Large intestine (tissue), 3 donors: Measurements from ENCODE around the gene FRRS1. TPM values are rescaled to one million over a fixed set of nuclear protein-coding genes. Genes with fewer than 3 reads are reported as not detected.

Source experiments
- DNase-seq, 2 donors: peaks; one replicate each; pipeline versions ENCODE4 v3.0.0 to v3.0.0-alpha.2; 2013
- H3K27ac ChIP-seq: one replicate; pipeline ENCODE4 v1.5.1; 2013; ENCODE audit warnings: low read length
- H3K27me3 ChIP-seq: 2 replicates; pipeline ENCODE4 v1.6.1; 2013; ENCODE audit warnings: low read length; ENCODE audit not compliant: control insufficient read depth, insufficient read depth
- H3K36me3 ChIP-seq: 2 replicates; pipeline ENCODE4 v1.6.1; 2013; ENCODE audit warnings: low read length; ENCODE audit not compliant: control insufficient read depth, insufficient read depth
- H3K4me1 ChIP-seq: one replicate; pipeline ENCODE4 v1.6.1; 2013; ENCODE audit warnings: low read length; ENCODE audit not compliant: control insufficient read depth, insufficient read depth
- H3K4me3 ChIP-seq: one replicate; pipeline ENCODE4 v1.5.1; 2013; ENCODE audit warnings: low read length
- H3K9me3 ChIP-seq: one replicate; pipeline ENCODE4 v1.6.1; 2013; ENCODE audit warnings: mild to moderate bottlenecking, low read depth, low read length, moderate library complexity; ENCODE audit not compliant: control insufficient read depth
- whole genome bisulfite sequencing: methylation state at CpG from one replicate; pipeline ENCODE4 v1.1.5; 2013; ENCODE audit warnings: low lambda C conversion rate; ENCODE audit not compliant: insufficient coverage; 5-methylcytosine and 5-hydroxymethylcytosine counted together
- polyA plus RNA-seq: library from polyadenylated mRNA; unstranded; fragments of 120-200 nt; gene quantifications from one replicate; pipeline ENCODE4 v1.2.1, GENCODE V29; 2013

The FRRS1 gene
- polyA plus RNA-seq, 1 donor = 6.2 TPM

DNA sequence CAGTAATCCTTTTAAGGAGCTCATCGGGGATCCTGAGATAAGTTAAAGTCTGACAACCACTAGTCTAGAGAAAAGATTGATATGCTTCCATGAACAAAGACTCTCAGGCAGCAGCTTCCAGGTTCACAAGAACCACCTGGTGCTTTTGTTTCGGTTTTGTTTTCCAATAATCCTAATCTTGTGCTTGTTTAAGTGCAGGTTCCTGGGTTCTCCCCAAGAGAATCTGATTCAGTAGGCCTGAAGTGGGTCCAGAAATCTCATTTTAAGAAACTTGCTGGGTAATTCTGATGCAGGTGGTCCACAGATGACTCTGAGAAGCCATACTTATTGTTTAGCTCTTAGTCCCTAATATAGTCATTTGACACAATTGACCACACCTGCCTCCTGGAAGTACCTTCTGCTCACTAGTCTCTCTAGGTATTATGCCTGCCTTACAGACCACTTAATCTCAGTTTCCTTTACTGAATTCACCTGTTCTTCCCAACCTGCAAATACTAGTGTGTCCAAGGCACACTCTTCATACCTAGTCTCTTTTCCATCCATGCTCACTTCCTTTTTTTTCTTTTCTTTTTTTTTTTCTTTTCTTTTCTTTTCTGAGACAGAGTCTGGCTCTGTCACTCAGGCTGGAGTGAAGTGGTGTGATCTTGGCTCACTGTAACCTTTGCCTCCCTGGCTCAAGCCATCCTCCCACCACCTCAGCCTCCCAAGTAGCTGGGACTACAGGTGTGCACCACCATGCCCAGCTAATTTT, 20.5 kb upstream of the FRRS1 start:
- no peak overlapping the region for H3K4me3 ChIP-seq
- no peak for DNase-seq
- no peaks in the 10 kb centered on the region for H3K9me3 ChIP-seq
- no peaks in the 10 kb centered on the region for H3K4me1 ChIP-seq
- H3K27me3 ChIP-seq = no peaks in the 10 kb centered on the region
- no CpG with 5 or more reads among the region's 2 CpGs for WGBS
- no peak overlapping the region for H3K27ac ChIP-seq
- H3K36me3 ChIP-seq = no peaks in the 10 kb centered on the region

DNA sequence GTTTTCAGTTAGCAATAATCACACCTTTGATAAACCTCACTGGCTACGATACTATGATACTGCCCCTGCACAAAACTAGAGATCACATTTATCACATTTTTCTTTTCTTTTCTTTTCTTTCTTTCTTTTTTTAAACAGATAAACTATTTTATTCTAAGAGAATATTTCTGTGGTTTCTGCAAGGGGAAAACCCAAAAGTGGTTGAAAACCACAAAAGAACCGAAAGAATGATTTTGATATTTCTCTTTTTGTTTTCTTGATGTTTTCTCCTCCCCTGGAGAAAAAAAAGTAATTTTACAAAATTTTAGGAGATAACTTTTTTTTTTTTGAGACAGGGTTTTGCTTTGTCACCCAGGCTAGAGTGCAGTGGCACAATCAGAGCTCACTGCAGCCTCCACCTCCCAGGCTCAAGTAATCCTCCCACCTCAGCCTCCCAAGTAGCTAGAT, 18.4 kb upstream of the FRRS1 start:
- WGBS = 100% methylated on average over 1 of the region's 2 CpGs
- no peaks in the 10 kb centered on the region for H3K9me3 ChIP-seq
- no peak for DNase-seq
- H3K4me1 ChIP-seq = no peaks in the 10 kb centered on the region
- H3K4me3 ChIP-seq = no peak overlapping the region
- H3K27me3 ChIP-seq = peaks cover 2% of the 10 kb centered on the region
- H3K27ac ChIP-seq = no peak overlapping the region
- no peaks in the 10 kb centered on the region for H3K36me3 ChIP-seq

- no peak for DNase-seq
- H3K27me3 ChIP-seq = peaks cover 6% of the 10 kb centered on the region
- no peaks in the 10 kb centered on the region for H3K9me3 ChIP-seq
- no peak overlapping the region for H3K4me3 ChIP-seq
- no CpG with 5 or more reads among the region's 1 CpG for WGBS
- no peaks in the 10 kb centered on the region for H3K36me3 ChIP-seq
- H3K4me1 ChIP-seq = no peaks in the 10 kb centered on the region
- no peak overlapping the region for H3K27ac ChIP-seq
Measured at GRCh38 chr1:99784143-99784542, 17.7 kb upstream of the FRRS1 start.

DNA sequence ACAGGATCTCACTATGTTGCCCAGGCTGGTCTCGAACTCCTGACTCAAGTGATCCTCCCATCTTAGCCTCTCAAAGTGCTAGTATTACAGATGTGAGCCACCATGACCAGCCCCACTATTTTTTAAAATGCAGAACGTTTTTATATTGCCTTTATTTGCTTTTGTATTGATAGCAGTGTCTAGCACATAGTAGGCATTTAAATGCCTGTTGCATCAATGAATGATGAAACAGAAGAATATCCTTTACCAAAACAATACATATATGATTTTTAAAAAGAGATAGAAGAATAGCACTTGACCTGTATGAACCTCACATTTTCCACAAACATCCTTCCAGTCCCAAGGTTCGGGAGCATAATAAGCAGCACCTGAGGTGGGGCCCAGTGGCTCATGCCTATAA, 16.5 kb upstream of the FRRS1 start:
- Histone ChIP-seq H3K36me3 (no peaks in the 10 kb centered on the region), H3K9me3 (no peaks in the 10 kb centered on the region), H3K27ac (no peak overlapping the region), H3K4me1 (no peaks in the 10 kb centered on the region), H3K4me3 (no peak overlapping the region), H3K27me3 (peaks cover 6% of the 10 kb centered on the region)
- DNase-seq = no peak
- WGBS = 82% methylated on average over 3 of the region's 3 CpGs

GRCh38 chr1:99782397-99782796, 16.0 kb upstream of the FRRS1 start:
- H3K4me3 ChIP-seq = no peak overlapping the region
- H3K9me3 ChIP-seq = no peaks in the 10 kb centered on the region
- H3K27ac ChIP-seq = no peak overlapping the region
- DNase-seq = no peak
- no CpG with 5 or more reads among the region's 1 CpG for WGBS
- peaks cover 6% of the 10 kb centered on the region for H3K27me3 ChIP-seq
- H3K4me1 ChIP-seq = no peaks in the 10 kb centered on the region
- H3K36me3 ChIP-seq = no peaks in the 10 kb centered on the region

GRCh38 chr1:99781798-99782197, 15.4 kb upstream of the FRRS1 start:
- DNase-seq = no peak
- no peaks in the 10 kb centered on the region for H3K9me3 ChIP-seq
- H3K27me3 ChIP-seq = peaks cover 6% of the 10 kb centered on the region
- no peak overlapping the region for H3K27ac ChIP-seq
- H3K4me3 ChIP-seq = no peak overlapping the region
- no peaks in the 10 kb centered on the region for H3K4me1 ChIP-seq
- WGBS = no CpG with 5 or more reads among the region's 3 CpGs
- no peaks in the 10 kb centered on the region for H3K36me3 ChIP-seq

GRCh38 chr1:99777752-99778151, 11.3 kb upstream of the FRRS1 start:
- H3K27ac ChIP-seq = no peak overlapping the region
- H3K4me3 ChIP-seq = no peak overlapping the region
- WGBS = 89% methylated on average over 3 of the region's 3 CpGs
- H3K27me3 ChIP-seq = peaks cover 6% of the 10 kb centered on the region
- no peaks in the 10 kb centered on the region for H3K9me3 ChIP-seq
- no peaks in the 10 kb centered on the region for H3K4me1 ChIP-seq
- DNase-seq = no peak
- no peaks in the 10 kb centered on the region for H3K36me3 ChIP-seq

DNA sequence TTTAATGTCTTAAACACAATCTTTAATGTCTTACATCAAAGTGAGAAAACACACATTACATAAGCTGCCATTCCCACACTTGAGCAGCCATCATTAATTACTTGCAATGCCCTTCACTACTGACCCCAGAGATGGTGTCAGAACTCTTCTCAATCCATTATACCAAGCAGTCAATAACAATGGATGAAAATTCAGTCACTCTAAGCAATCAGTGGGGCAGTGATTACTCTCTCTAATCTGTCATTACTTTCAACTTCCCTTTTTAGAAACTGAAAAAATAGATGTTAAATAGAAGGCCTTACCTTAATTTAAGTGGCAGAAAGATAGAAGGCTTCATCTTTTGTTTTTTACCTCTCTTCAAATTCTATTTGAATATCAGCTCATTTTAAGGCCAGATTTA, 9.7 kb upstream of the FRRS1 start:
- Histone ChIP-seq H3K9me3 (no peaks in the 10 kb centered on the region), H3K36me3 (no peaks in the 10 kb centered on the region), H3K27ac (no peak overlapping the region), H3K4me1 (no peaks in the 10 kb centered on the region), H3K27me3 (peaks cover 6% of the 10 kb centered on the region), H3K4me3 (no peak overlapping the region)
- DNase-seq = no peak

- WGBS = no CpG with 5 or more reads among the region's 3 CpGs
- no peak for DNase-seq
- Histone ChIP-seq H3K4me1 (no peaks in the 10 kb centered on the region), H3K9me3 (no peaks in the 10 kb centered on the region), H3K4me3 (no peak overlapping the region), H3K27me3 (no peaks in the 10 kb centered on the region), H3K27ac (no peak overlapping the region), H3K36me3 (no peaks in the 10 kb centered on the region)
Measured at GRCh38 chr1:99772809-99773208, 6.4 kb upstream of the FRRS1 start.

DNA sequence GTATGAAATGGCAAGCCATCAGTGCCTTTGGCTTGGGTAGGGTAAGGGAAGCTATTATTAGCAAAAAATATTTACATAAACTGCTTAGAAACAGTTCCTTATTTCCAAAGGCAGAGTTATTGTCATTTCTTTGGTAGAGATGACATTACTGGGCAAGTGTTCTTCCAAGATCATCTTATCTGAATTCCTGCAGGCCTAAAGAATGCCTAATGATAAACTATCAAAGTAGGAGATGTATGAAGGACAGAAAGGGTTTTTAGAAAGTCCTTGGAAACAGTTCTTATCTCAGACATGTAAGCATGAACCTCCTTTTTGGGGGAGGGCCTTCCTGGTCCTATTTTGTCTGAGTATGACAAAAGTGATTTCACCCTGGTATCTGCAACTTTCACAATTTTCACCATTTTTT, 5.1 kb upstream of the FRRS1 start:
- no peak for DNase-seq
- Histone ChIP-seq H3K9me3 (no peaks in the 10 kb centered on the region), H3K27ac (no peak overlapping the region), H3K4me1 (no peaks in the 10 kb centered on the region), H3K36me3 (no peaks in the 10 kb centered on the region), H3K4me3 (no peak overlapping the region), H3K27me3 (no peaks in the 10 kb centered on the region)

- 50% methylated on average over 1 of the region's 6 CpGs for WGBS
- no peak for DNase-seq
- no peak overlapping the region for H3K27ac ChIP-seq
Measured at GRCh38 chr1:99768524-99769245, 2.2 kb upstream of the FRRS1 start.

More at GRCh38 chr1:99768524-99769245, 2.2 kb upstream of the FRRS1 start:
- H3K36me3 ChIP-seq = no peaks in the 10 kb centered on the region
- H3K27me3 ChIP-seq = no peaks in the 10 kb centered on the region
- no peaks in the 10 kb centered on the region for H3K9me3 ChIP-seq
- H3K4me1 ChIP-seq = no peaks in the 10 kb centered on the region
- H3K4me3 ChIP-seq = no peak overlapping the region
